ENCODE results near the gene PLOD3. TPM values are rescaled to one million over a fixed set of nuclear protein-coding genes. Genes with fewer than 3 reads are reported as not detected.
A peak's percentile ranks its signal among the peaks of the same experiment; 100 is the strongest.

Gene PLOD3
- total and polyA plus RNA-seq, 9 of the 15 experiments (the other 6 are each of a cell fraction or from before 2014, with no cell fraction given), result 2.8 to 101 (median 30.9) TPM

DNA sequence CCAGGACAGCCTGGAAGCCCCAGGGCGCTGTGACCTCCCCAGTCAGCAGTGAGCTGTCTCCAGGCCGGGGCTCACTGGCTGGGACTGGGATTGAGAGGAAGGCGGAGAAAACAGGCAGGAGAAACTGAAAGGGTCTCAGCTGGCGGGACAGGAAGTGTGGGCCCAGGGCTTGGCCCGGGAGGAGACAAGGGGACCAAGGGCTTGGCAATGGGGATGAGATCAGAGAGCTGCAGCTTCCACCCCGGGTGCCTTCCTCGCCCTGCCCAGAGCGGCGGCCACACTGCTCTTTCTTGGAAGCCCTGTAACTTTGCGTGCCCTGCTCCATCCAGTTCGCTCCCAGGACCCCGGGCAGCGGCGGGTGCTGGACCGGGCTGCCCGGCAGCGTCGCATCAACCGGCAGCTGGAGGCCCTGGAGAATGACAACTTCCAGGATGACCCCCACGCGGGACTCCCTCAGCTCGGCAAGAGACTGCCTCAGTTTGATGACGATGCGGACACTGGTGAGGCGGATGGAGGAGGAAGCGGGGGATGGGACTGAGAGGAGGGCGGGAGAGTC, 5.0 kb upstream of the PLOD3 start:
- H3K36me3 ChIP-seq (ENCODE audit: control insufficient read depth, insufficient read depth, low read length), result peaks cover 42% of the 10 kb centered on the region; the same call in 2 of the 3 replicates
- H4K20me1 ChIP-seq (replicated peaks; ENCODE audit: control insufficient read depth, insufficient read depth, low read length), result no peaks in the 10 kb centered on the region
- ChIA-PET CTCF (ENCODE audit: low intra/inter-chr PET ratio) (interaction anchor here (0.6 kb wide), 1 partner anchor 144 kb away, joined by 3 read pairs; no protein-coding TSS in a partner anchor), POLR2A (interaction anchor here (0.6 to 0.8 kb wide), 2 partner anchors 12 to 14 kb away, joined by 3 read pairs; no protein-coding TSS in a partner anchor)
- no peak overlapping the region for H3K4me2 ChIP-seq (ENCODE audit: insufficient read depth, low read length)
- peaks cover 9% of the 10 kb centered on the region for H3K9me1 ChIP-seq (ENCODE audit: control insufficient read depth, insufficient read depth, low read length)
- DNase-seq (ENCODE audit: extremely low read depth in 1 of 4, low spot score in 3 of 4) (no peak), FAIRE-seq (no peak), ATAC-seq (no peak)
- H3K4me1 ChIP-seq (replicated peaks in 1 of 2; ENCODE audit: control insufficient read depth in 2 of 2, insufficient read depth in 2 of 2, low read length in 2 of 2), result peaks cover 13 to 27% of the 10 kb centered on the region in 2 experiments; a peak in 4 of 5 replicates
- no TSS peak for BruUV-seq (replicated peaks)
- H3K4me3 ChIP-seq, result no peak overlapping the region
- H3K9ac ChIP-seq (ENCODE audit: insufficient read depth in 1 of 2, low read depth in 2 of 2, low read length in 2 of 2), result peak overlapping the region in 1 of 2 experiments; percentile 54; a peak in 1 of 4 replicates
- no peak for TF ChIP-seq ZKSCAN1 (IDR thresholded peaks at IDR 0.05; ENCODE audit: low read depth, low read length)
- peak; percentile 44; the same call in 1 of the 2 replicates for TF ChIP-seq RBFOX2 (IDR thresholded peaks at IDR 0.05; ENCODE audit: low read depth, low read length)
- WGBS (ENCODE audit: insufficient coverage, low coverage, missing lambda C conversion rate), result 91% methylated on average over 16 of the region's 27 CpGs
- intact Hi-C loops (cut with micrococcal nuclease), result no loop called here
- H3K9me3 ChIP-seq (replicated peaks; ENCODE audit: control insufficient read depth, insufficient read depth, low read depth, low read length), result no peaks in the 10 kb centered on the region
- no peak overlapping the region for H2AFZ ChIP-seq (ENCODE audit: low read depth, low read length)
- H3K79me2 ChIP-seq (ENCODE audit: control insufficient read depth, insufficient read depth, low read length), result peaks cover 31% of the 10 kb centered on the region
- no peaks in the 10 kb centered on the region for H3K27me3 ChIP-seq (ENCODE audit: control insufficient read depth in 2 of 2, insufficient read depth in 2 of 2, low read length in 2 of 2)
- H3K27ac ChIP-seq (ENCODE audit: extremely low read depth, low read depth, low read length), result no peak overlapping the region
- in situ Hi-C loops (cut with MboI), result no loop called here

DNA sequence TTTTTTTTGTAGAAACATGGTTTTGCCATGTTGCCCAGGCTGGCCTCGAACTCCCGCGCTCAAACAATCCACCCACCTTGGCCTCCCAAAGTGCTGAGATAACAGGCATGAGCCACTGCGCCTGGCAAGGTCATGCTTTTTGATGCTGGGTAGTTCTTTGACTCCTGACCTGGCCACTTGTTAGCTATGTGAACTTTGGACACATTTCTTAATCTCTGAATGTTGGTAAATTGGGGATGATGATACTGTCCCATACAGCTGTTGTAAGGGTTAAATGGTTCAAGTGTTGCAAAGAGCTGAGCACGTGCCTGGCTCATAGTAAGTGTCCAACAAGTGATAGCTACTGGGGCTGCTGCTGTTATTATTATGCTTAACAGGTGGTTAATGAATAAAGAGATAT, 2.9 kb upstream of the PLOD3 start:
- ATAC-seq (no peak), FAIRE-seq (no peak), DNase-seq (ENCODE audit: extremely low read depth in 1 of 4, low spot score in 3 of 4) (no peak)
- Histone ChIP-seq H3K9me3 (replicated peaks; ENCODE audit: control insufficient read depth, insufficient read depth, low read depth, low read length) (no peaks in the 10 kb centered on the region), H3K79me2 (ENCODE audit: control insufficient read depth, insufficient read depth, low read length) (peaks cover 46% of the 10 kb centered on the region), H3K9me1 (ENCODE audit: control insufficient read depth, insufficient read depth, low read length) (peaks cover 9% of the 10 kb centered on the region), H3K4me2 (ENCODE audit: insufficient read depth, low read length) (no peak overlapping the region), H3K36me3 (ENCODE audit: control insufficient read depth, insufficient read depth, low read length) (peaks cover 40% of the 10 kb centered on the region; the same call in 2 of the 3 replicates), H3K4me1 (replicated peaks in 1 of 2; ENCODE audit: control insufficient read depth in 2 of 2, insufficient read depth in 2 of 2, low read length in 2 of 2) (peaks cover 22 to 47% of the 10 kb centered on the region in 2 experiments), H3K4me3 (no peak overlapping the region), H3K9ac (ENCODE audit: insufficient read depth in 1 of 2, low read depth in 2 of 2, low read length in 2 of 2) (no peak overlapping the region), H4K20me1 (replicated peaks; ENCODE audit: control insufficient read depth, insufficient read depth, low read length) (no peaks in the 10 kb centered on the region), H2AFZ (ENCODE audit: low read depth, low read length) (no peak overlapping the region), H3K27me3 (ENCODE audit: control insufficient read depth in 2 of 2, insufficient read depth in 2 of 2, low read length in 2 of 2) (no peaks in the 10 kb centered on the region), H3K27ac (ENCODE audit: extremely low read depth, low read depth, low read length) (no peak overlapping the region)
- BruUV-seq (replicated peaks), result no TSS peak
- CTCF ChIA-PET (ENCODE audit: low intra/inter-chr PET ratio), result no interaction called here
- in situ Hi-C loops (cut with MboI) (no loop called here), intact Hi-C loops (cut with micrococcal nuclease) (no loop called here)
- TF ChIP-seq CBFA2T3 (IDR thresholded peaks at IDR 0.05) (0 out of 2 replicates have a peak, but pooled peaks have one; percentile 11), MIER1 (IDR thresholded peaks at IDR 0.05; ENCODE audit: low read depth) (no peak), ZNF707 (CRISPR knock-in tag; conservative IDR thresholded peaks at IDR 0.05) (no peak)
- 86% methylated on average over 5 of the region's 5 CpGs for WGBS (ENCODE audit: insufficient coverage, low coverage, missing lambda C conversion rate)
- POLR2A ChIA-PET, result no interaction called here

Data from K562 (cell line).